Measurements from ENCODE around the gene CSTPP1. TPM values are rescaled to one million over a fixed set of nuclear protein-coding genes. Genes with fewer than 3 reads are reported as not detected.

CSTPP1 gene
- total RNA-seq, 1 experiment from 2014 or later: 88.3 TPM

DNA sequence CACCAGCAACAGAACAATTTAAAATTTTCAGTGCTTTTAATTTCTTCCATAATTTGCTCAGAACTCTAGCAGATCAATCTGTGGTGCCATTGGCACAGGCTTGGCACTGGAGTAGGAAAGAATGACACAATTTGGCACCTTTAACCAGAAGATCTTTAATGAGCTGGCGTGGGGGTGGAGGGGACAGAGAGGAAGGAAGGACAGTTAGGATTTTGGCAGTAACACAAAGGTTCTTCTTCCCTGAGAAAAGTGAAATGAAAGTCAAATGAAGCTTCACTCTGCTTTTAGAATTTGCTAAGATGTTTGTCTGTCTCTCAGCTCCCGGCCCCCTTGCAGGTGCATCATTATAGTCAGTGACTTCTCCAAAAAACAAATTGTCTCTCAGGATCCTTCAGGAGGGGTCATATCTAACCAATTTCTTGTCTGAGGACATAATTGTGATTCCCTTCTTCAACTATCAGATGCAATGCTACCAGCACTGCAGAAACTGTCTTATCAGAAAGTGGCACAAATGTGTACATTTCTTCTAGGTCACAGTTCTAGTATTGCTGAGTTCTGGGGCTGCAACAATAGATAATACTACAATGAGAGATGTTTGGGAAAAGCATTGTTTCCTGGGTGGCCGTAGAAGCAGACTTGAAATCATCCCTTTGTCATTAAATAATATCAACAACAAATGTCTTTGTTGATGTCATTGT, 66.8 kb downstream of the CSTPP1 start:
- intact Hi-C loops (cut with micrococcal nuclease; ENCODE audit: unreplicated experiment): no loop called here
- no peak overlapping the region for H2AFZ ChIP-seq
- peaks cover 6% of the 10 kb centered on the region; the same call in 1 of the 2 replicates for H3F3A ChIP-seq (ENCODE audit: insufficient read depth, low read depth)
- no peak overlapping the region for H3K4me2 ChIP-seq
- H3K79me2 ChIP-seq (ENCODE audit: low read depth): 0 out of 2 replicates have a peak, but pooled peaks cover 8% of the 10 kb centered on the region
- CTCF ChIA-PET: no interaction called here
- no peak for DNase-seq
- H3K27ac ChIP-seq: no peak overlapping the region
- POLR2A ChIA-PET (ENCODE audit: unreplicated experiment): interaction anchor here (0.7 kb wide), 1 partner anchor 378 kb away, joined by 6 read pairs; no protein-coding TSS in a partner anchor
- no peak overlapping the region for H3K4me3 ChIP-seq
- 0 out of 2 replicates have a peak, but pooled peaks cover under 1% of the 10 kb centered on the region for H3K36me3 ChIP-seq (ENCODE audit: low read depth)
- H4K20me1 ChIP-seq (ENCODE audit: insufficient read depth): peaks cover 3% of the 10 kb centered on the region; the same call in 1 of the 2 replicates
- no peaks in the 10 kb centered on the region for H3K4me1 ChIP-seq (replicated peaks; ENCODE audit: insufficient read depth)
- no peaks in the 10 kb centered on the region for H3K27me3 ChIP-seq (ENCODE audit: insufficient read depth, low read depth)
- H3K9me2 ChIP-seq (ENCODE audit: insufficient read depth): no peaks in the 10 kb centered on the region
- TF ChIP-seq EZH2 (IDR thresholded peaks at IDR 0.05; ENCODE audit: low read depth): no peak
- TF ChIP-seq, protein P1, sequence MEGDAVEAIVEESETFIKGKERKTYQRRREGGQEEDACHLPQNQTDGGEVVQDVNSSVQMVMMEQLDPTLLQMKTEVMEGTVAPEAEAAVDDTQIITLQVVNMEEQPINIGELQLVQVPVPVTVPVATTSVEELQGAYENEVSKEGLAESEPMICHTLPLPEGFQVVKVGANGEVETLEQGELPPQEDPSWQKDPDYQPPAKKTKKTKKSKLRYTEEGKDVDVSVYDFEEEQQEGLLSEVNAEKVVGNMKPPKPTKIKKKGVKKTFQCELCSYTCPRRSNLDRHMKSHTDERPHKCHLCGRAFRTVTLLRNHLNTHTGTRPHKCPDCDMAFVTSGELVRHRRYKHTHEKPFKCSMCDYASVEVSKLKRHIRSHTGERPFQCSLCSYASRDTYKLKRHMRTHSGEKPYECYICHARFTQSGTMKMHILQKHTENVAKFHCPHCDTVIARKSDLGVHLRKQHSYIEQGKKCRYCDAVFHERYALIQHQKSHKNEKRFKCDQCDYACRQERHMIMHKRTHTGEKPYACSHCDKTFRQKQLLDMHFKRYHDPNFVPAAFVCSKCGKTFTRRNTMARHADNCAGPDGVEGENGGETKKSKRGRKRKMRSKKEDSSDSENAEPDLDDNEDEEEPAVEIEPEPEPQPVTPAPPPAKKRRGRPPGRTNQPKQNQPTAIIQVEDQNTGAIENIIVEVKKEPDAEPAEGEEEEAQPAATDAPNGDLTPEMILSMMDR (conservative IDR thresholded peaks at IDR 0.05): no peak
- BruUV-seq (replicated peaks): no TSS peak
- no peaks in the 10 kb centered on the region for H3K9me3 ChIP-seq (ENCODE audit: insufficient read depth, low read depth)

DNA sequence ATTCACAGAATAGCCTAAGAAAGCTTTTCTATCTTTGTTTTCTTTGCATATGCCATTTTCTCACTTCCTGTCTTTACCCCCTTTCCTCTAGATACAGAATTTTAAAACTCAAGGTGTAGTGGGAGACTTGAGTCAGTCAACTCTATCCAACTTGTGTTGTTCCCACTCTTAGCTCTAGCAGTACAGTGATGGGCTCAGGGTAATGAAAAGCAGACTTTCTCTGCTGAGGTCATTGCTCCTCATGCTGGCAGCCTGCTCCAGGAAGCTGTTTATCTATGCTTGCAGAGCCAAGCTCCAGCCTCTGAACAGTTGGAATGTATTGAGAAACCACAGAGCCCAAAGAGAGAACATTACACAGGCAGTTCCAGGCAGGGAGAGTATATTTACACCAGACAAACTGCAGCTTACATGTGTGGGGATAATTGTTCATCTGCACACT, 68.1 kb downstream of the CSTPP1 start:
- CTCF ChIA-PET: interaction anchor here (0.6 kb wide), 1 partner anchor 94 kb away, joined by 3 read pairs; no protein-coding TSS in a partner anchor
- intact Hi-C loops (cut with micrococcal nuclease; ENCODE audit: unreplicated experiment): no loop called here

DNA sequence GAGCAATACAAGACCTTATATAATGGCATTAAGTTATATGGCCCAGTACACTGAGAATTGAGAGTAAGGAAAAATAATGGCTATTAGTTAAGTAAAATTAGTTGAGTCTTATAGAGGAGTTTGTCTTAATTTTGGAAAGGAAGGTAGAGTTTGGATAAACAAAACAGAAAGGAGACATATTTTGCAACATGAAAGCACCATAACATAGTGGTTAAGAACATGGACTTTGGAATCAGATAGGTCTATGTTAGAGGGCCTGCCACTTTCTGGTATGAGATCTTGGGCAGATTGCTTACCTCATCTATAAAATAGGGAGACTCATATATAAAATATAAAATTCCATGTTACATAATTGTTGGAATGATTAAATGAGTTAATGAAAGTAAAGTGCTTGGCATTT, 68.9 kb downstream of the CSTPP1 start:
- CTCF ChIA-PET: no interaction called here
- POLR2A ChIA-PET (ENCODE audit: unreplicated experiment): no interaction called here

More for the DNA sequence above, 68.1 kb downstream of the CSTPP1 start:
- Histone ChIP-seq H3K4me2 (no peak overlapping the region), H3K36me3 (ENCODE audit: low read depth) (no peaks in the 10 kb centered on the region), H2AFZ (no peak overlapping the region), H3F3A (ENCODE audit: insufficient read depth, low read depth) (peaks cover 6% of the 10 kb centered on the region; the same call in 1 of the 2 replicates), H4K20me1 (ENCODE audit: insufficient read depth) (peaks cover 3% of the 10 kb centered on the region; the same call in 1 of the 2 replicates), H3K79me2 (ENCODE audit: low read depth) (0 out of 2 replicates have a peak, but pooled peaks cover 8% of the 10 kb centered on the region), H3K4me1 (replicated peaks; ENCODE audit: insufficient read depth) (no peaks in the 10 kb centered on the region), H3K27me3 (ENCODE audit: insufficient read depth, low read depth) (no peaks in the 10 kb centered on the region), H3K9me2 (ENCODE audit: insufficient read depth) (no peaks in the 10 kb centered on the region), H3K9me3 (ENCODE audit: insufficient read depth, low read depth) (no peaks in the 10 kb centered on the region), H3K4me3 (no peak overlapping the region), H3K27ac (no peak overlapping the region)
- peak; percentile 43 to 68 for DNase-seq
- POLR2A ChIA-PET (ENCODE audit: unreplicated experiment): interaction anchor here (0.5 to 0.7 kb wide), 3 partner anchors 23 to 361 kb away, joined by 4 to 6 read pairs (median 4); no protein-coding TSS in a partner anchor
- BruUV-seq (replicated peaks): no TSS peak
- TF ChIP-seq, protein P1 (conservative IDR thresholded peaks at IDR 0.05): no peak

More for the DNA sequence above, 68.9 kb downstream of the CSTPP1 start:
- H4K20me1 ChIP-seq (ENCODE audit: insufficient read depth): peaks cover 5% of the 10 kb centered on the region; the same call in 1 of the 2 replicates
- H3K9me3 ChIP-seq (ENCODE audit: insufficient read depth, low read depth): no peaks in the 10 kb centered on the region
- 0 out of 2 replicates have a peak, but pooled peaks cover 8% of the 10 kb centered on the region for H3K79me2 ChIP-seq (ENCODE audit: low read depth)
- H2AFZ ChIP-seq: no peak overlapping the region
- no peak for TF ChIP-seq EZH2 (IDR thresholded peaks at IDR 0.05; ENCODE audit: low read depth)
- TF ChIP-seq, protein P1 (conservative IDR thresholded peaks at IDR 0.05): no peak
- intact Hi-C loops (cut with micrococcal nuclease; ENCODE audit: unreplicated experiment): no loop called here
- H3K4me3 ChIP-seq: no peak overlapping the region
- BruUV-seq (replicated peaks): no TSS peak
- no peaks in the 10 kb centered on the region for H3K9me2 ChIP-seq (ENCODE audit: insufficient read depth)
- H3K36me3 ChIP-seq (ENCODE audit: low read depth): no peaks in the 10 kb centered on the region
- H3K4me1 ChIP-seq (replicated peaks; ENCODE audit: insufficient read depth): no peaks in the 10 kb centered on the region
- H3K4me2 ChIP-seq: no peak overlapping the region
- H3K27me3 ChIP-seq (ENCODE audit: insufficient read depth, low read depth): no peaks in the 10 kb centered on the region
- no peak overlapping the region for H3K27ac ChIP-seq
- peaks cover 6% of the 10 kb centered on the region; the same call in 1 of the 2 replicates for H3F3A ChIP-seq (ENCODE audit: insufficient read depth, low read depth)
- no peak for DNase-seq
